Panc1 (cell line): ENCODE results near the gene MOSMO.

Experiments
- CTCF ChIP-seq: fragments of 450-650 bp; IDR thresholded peaks from 2 replicates; pipeline ENCODE4 v1.5.1; 2017; ENCODE audit warnings: mild to moderate bottlenecking
- POLR2AphosphoS5 ChIP-seq: IDR thresholded peaks from 2 replicates; pipeline ENCODE4 v1.6.1; 2012; ENCODE audit warnings: mild to moderate bottlenecking, low read depth, low read length, moderate library complexity
- REST ChIP-seq, 2 experiments: IDR thresholded peaks; 2 replicates each; pipeline ENCODE4 v1.6.1; 2011 to 2012; ENCODE audit warnings: low read depth in 2 of 2, control low read depth in 1 of 2, low read length in 1 of 2, mild to moderate bottlenecking in 1 of 2, moderate library complexity in 1 of 2; ENCODE audit not compliant: insufficient read depth in 1 of 2
- SIN3A ChIP-seq: IDR thresholded peaks from 2 replicates; pipeline ENCODE4 v1.6.1; 2012; ENCODE audit warnings: low read depth, mild to moderate bottlenecking, low read length, moderate library complexity, borderline replicate concordance; ENCODE audit not compliant: insufficient read depth
- TCF7L2 ChIP-seq: IDR thresholded peaks from 2 replicates; pipeline ENCODE4 v1.6.1; 2011; ENCODE audit warnings: mild to moderate bottlenecking, low read depth, low read length, inconsistent platforms

- TF ChIP-seq POLR2AphosphoS5, result no peak
- no peak for TF ChIP-seq CTCF
- no peak for TF ChIP-seq TCF7L2
- TF ChIP-seq SIN3A, result no peak
- no peak for TF ChIP-seq REST (IDR thresholded peaks at IDR 0.05; ENCODE audit: insufficient read depth in 1 of 2, low read depth in 2 of 2, low read length in 1 of 2)
Observed at GRCh38 chr16:22093331-22093730, 85.4 kb downstream of the MOSMO start.
